ENCODE results near the gene MIF4GD.
"Not testable (repeated sequence)": the region's sequence is repeated elsewhere in the genome, so short reads cannot be mapped to it uniquely, and the experiment has no call there.

The MIF4GD gene, protein sequence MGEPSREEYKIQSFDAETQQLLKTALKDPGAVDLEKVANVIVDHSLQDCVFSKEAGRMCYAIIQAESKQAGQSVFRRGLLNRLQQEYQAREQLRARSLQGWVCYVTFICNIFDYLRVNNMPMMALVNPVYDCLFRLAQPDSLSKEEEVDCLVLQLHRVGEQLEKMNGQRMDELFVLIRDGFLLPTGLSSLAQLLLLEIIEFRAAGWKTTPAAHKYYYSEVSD

GRCh38 chr17:75270966-75271232 lies at the start of gene MIF4GD:
Gene MIF4GD, minus strand, starts transcription at chr17:75271231. Its CDS starts 1,036 bp downstream, at chr17:75270195.
- peak in 1 of 58 donors; percentile 68 for DNase-seq

DNA sequence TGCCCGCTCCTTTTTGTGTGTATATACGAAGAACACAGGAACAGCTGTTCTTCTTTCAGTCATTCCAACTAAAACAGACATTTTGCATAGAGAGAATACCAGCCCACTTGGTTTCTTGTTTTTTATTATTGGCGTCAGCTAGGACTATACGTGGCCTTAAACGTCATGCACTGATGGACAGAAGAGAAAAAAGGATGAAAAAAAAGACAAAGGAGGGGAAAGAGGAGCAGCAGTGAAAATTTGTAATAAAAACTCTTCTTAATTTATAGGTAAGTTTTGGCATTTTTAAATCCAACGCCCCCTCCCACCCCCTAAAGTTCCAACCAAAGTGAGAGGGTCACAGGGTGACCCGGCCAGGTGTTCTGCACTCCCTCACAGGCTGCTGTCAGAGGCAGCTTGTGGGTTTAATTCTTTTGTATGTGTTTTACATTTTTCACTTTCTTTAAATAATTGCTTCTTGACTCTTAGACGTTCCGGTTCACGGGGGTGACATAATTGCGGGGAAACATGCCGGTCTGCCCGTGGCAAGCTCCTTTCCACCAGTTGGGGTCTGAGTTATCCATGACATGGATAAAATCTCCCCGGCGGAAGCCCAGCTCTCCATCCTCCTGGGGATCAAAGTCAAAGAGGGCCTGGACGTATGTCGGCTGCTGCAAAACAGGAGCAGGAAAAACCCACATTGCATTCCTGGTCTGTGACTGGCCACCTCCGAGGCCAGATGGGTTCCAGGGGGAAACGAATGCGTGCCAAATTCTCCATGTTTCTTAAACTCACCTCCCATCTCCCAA lies 49.1 kb upstream of the MIF4GD start:
- no peak for DNase-seq

DNA sequence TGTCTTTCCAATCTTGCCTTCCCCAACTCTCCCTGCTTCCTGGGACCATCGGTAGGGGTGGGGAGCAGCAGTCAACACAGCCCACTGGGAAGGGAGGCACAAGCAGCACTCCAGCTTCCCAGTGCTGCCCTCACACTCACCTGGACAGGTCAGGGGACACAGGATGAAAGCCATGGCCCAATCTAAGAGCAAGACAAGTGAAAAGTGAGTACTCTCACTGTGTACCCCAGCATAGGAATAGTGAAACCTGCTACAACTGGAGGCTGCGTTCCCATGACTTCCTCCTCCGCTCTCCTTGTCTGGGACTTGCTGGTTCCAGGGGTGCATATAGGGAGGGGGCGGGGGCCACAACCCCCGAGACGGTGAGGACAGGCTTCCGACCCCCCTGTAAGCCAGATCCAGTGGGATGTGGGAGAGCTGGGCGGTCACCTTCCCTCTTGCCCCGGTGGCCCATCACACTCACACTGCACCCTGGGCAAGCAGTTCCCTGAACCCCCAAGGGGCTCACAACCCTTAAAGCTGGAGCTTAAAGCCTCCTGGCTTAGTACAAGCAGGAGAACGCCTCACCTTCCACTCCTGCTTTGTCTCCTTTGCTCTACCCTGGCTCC lies 47.7 kb upstream of the MIF4GD start:
- no peak for DNase-seq

DNA sequence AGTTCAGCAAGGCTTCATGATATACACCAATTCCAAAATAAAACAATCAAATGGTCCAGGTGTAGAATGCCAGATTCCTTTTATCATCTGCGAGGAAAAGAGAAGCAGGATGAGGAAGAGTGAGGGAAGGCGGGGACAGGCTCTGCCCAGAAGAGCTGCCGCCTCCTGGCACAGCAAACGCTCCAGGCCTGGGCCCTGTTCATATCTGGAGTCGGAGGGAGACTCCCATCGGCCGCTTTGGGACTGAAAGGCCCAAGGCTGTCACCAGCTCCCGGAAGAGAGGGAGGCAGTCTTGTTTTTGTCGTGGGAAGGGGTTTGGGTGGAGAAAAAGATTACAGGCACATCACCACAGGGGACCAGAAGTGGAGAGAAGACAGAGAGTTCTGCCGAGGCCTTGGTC lies 47.2 kb upstream of the MIF4GD start:
- no peak for DNase-seq

DNA sequence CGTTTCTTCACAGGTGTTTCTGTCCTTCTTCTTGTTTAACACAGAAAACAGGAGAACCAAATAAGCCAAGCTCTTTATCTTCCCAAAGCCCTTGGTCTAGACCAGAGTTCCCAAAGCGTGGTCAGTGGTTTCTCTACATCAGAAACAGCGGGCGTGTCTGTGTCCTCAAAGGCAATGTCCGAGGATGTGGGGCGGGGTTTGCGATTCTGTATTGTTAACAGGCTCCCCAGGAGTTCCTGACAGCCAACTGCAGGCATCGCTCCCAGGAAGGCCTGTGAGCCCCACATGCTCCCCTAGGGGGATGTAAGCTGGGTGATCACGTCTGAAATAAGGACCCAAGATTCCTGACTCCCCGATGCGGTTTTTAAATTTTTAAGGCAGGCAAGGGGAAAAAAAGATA lies 46.6 kb upstream of the MIF4GD start:
- DNase-seq, result no peak

- DNase-seq, result no peak
These were observed 45.2 kb upstream of the MIF4GD start for GRCh38 chr17:75316253-75316652.

- DNase-seq, result no peak
These were observed 44.7 kb upstream of the MIF4GD start for GRCh38 chr17:75315541-75316243.

DNA sequence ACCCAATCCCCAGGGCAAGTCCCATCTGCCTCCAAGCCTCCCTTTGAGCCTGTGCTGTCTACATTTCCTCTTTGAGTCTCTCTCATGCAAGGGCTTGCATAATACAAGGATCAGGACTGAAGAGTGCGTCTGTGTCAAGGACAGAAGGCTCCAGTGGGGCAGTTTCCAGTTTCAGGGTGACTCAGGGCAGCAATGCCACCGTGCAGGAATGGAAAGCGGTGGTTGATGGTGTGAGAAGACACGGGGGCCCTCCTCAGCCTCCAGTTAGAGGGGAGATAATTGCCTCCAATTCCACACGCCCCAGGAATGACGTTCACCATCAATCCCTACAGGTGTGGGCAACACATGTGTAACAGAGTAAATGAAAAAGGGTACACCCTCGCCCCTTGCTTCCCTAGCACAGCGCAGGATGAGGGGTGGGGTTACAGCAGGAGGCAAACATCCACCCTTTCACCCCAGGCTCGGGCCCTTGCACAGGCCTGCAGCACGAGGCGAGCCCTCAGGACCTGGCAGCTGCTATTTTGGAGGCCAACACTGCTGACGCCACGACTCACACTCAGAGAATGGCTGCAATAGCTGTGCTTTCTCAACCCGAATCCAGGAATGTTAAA lies 43.0 kb upstream of the MIF4GD start:
- DNase-seq, result peak in 2 of 58 donors; percentile 16 to 21

GRCh38 chr17:75308732-75309629 lies 38.0 kb upstream of the MIF4GD start:
- no peak for DNase-seq

- no peak for DNase-seq
These were observed 37.1 kb upstream of the MIF4GD start for GRCh38 chr17:75307957-75308731.

GRCh38 chr17:75301502-75302206 lies 30.6 kb upstream of the MIF4GD start:
- DNase-seq, result no peak

GRCh38 chr17:75301049-75301448 lies 30.0 kb upstream of the MIF4GD start:
- DNase-seq, result no peak

GRCh38 chr17:75300280-75300679 lies 29.2 kb upstream of the MIF4GD start:
- DNase-seq, result no peak

- peak in 1 of 58 donors; percentile 39 for DNase-seq
These were observed 24.4 kb upstream of the MIF4GD start for GRCh38 chr17:75295201-75296158.

DNA sequence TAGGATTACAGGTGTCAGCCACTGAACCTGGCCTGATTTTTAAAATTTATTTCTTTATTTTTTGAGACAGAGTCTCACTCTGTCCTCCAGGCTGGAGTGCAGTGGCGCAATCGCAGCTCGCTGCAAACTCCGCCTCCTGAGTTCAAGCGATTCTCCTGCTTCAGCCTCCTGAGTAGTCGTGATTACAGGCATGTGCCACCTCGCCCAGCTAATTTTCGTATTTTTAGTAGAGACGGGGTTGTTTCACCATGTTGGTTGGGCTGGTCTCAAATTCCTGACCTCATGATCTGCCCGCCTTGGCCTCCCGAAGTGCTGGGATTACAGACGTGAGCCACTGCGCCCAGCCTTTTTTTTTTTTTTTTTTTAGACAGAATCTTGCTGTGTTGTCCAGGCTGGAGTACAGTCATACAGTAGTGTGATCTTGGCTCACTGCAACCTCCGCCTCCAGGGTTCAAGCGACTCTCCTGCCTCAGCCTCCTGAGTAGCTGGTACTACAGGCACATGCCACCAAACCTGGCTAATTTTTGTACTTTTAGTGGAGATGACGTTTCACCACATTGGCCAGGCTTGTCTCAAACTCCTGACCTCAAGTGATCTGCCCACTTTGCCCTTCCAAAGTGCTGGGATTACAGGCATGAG lies 21.9 kb upstream of the MIF4GD start:
- DNase-seq, result not testable (repeated sequence)

GRCh38 chr17:75289832-75290337 lies 18.9 kb upstream of the MIF4GD start:
- DNase-seq, result peak in 22 of 58 donors; percentile 13 to 53 (median 35)

Measured in anterior cingulate cortex (tissue), 58 donors.